MM.1S (cell line): ENCODE results near the gene FAM9C.

Experiments used
- CTCF ChIP-seq: fragments of 300-600 bp; sonication (generic); IDR thresholded peaks from 2 replicates; pipeline ENCODE4 v1.5.1; 2016; ENCODE audit warnings: antibody characterized with exemption, low read length, mixed read lengths
- EZH2 ChIP-seq: fragments of 300-600 bp; sonication (generic); optimal IDR thresholded peaks from 2 replicates; pipeline ENCODE3; 2017; ENCODE audit warnings: low read depth, mild to moderate bottlenecking, antibody characterized with exemption, low read length, mixed read lengths
- EZH2phosphoT487 ChIP-seq: fragments of 300-600 bp; sonication (generic); IDR thresholded peaks from 2 replicates; pipeline ENCODE4 v1.6.1; 2018; ENCODE audit warnings: antibody characterized with exemption, low read length

GRCh38 chrX:13068651-13069050 is 24.2 kb upstream of the FAM9C start:
- TF ChIP-seq CTCF (no peak), EZH2 (no peak), EZH2phosphoT487 (no peak)
